HG03025 (cell line): ENCODE results near the gene OAT.
"Not testable (repeated sequence)": the region's sequence is repeated elsewhere in the genome, so short reads cannot be mapped to it uniquely, and the experiment has no call there.

Source experiments
- ATAC-seq: cut with Tn5 transposase; IDR thresholded peaks from one replicate; pipeline ENCODE4 v1.9.1; 2021; ENCODE audit warnings: mild to moderate bottlenecking, moderate library complexity; ENCODE audit not compliant: unreplicated experiment, low FRiP score

Gene OAT

DNA sequence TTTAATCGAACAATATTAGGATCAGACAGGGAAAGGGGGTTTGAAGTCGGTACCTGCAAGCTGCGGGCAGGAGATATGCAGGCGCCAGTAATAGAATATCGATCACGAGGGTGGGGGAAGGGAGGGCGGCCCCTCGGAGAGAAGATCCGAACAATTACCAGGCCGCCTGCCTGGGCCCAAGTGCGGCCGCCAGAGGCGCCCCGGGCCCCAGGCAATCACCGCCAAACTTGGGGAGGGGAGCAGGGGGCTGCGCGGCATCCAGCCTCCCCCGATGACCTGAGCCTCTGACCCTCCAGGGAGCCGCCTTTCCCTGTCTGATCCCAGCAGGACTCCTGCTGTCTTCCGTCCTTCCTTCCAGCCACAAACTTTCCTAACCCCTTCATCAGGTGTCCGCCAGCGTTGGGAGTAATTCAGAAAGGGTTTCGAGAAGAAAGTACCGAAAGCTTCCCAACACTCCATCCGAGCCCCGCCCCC, 30.0 kb upstream of the OAT start:
- no peak for ATAC-seq

DNA sequence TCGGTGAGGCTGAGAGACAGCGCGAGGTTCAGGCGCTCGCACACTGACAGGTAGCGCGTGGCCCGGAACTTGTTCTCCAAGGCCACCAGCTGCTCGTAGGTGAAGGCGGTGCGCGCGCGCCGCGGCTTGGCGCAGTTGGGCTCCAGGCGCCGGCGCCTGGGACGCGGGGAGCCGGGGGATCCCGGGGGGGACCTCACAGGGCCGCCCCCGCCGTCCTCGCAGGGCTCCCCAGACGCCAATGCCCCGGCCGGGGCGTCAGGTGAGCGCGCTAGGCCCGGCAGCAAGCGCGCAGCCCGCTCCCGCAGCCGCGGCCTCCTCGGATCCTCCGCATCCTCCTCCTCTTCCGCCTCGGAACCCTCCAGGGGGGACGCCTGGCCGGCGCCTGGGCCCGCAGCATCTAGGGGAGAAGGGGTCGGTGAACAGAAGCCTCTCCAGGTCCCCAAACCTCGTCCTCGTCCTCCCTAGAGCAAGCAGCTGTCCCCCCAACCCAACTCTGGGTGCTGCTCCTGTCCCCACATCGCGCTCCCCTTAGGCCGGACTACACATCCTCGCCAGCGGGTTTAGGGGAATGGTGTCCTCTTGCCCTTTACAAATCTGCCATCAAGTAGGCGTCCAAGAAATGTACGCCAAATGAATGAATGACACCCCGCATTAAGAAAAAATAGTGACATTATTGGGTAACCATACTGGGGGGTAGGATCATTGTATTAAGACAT, 29.2 kb upstream of the OAT start:
- ATAC-seq: no peak

DNA sequence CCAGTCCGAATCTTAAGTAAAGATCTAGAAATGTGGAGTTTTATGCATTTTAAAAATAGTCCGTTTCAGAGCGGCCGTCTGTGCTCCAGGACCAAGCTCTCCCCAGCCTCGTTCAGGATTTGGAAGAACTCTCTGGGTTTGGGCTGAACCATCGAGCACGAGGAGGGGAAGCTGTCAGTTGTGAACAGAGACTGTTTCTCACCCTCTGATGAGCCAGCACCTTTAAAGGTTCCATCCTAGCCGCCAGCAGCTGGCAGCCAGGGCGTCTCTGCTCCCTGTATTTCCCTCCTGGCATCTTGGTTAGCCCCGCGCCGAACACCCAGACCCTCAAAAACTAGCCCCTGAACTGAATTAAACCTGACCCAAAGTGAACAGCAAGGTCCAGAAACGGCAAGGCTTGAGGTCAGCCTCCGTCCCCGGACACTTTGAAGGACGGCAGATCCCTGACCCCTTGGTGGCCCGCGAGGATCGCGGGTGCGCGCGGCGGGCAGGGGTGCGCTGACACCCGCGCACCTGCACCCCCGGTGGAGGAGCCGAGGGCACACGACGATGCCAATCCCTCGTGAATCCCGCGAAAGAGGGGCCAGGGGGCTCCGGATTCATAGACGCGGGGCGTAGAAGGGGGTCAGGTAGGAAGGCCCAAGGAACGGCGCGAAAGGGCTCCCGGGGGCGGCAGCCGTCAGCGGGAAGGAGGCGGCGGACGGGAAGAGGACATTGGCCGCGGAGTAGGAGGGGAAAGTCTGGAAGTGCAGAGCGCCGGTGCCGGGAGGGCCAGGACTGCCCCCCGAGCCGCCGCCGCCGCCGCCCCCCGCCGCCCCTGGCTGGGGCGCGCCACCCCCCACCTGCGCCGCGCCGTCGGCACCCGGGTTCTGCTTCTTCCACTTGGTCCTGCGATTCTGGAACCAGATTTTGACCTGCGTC, 28.4 kb upstream of the OAT start:
- no peak for ATAC-seq

DNA sequence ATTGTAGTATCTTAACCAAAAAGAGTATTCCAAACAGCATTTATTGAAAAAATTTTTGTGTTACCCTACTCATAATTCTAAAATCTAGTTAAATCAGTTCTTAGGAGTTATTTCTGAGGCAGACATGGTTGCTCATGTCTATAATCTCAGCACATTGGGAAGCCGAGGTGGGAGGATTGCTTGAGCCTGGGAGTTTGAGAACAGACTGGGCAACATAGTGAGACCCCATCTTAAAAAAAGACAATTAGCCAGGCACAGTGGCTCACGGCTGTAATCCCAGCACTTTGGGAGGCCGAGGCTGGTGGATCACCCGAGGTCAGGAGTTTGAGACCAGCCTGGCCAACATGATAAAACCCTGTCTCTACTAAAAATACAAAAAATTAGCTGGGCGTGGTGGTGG, 23.0 kb upstream of the OAT start:
- not testable (repeated sequence) for ATAC-seq

DNA sequence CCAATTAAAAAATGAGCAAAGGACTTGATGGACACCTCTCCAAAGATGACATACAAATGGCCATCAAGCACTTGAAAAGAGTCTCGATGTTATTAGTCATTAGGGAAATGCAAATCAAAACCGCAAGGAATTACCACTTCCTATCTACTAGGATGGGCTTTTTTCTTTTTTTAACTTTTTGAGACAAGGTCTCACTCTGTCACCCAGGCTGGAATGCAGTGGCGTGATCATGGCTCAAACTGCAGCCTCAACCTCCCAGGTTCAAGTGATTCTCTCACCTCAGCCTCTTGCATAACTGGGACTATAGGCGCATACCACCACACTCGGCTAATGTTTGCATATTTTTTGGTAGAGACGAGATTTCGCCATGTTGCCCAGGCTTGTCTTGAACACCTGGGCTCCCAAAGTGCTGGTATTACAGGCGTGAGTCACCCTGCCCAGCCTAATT, 17.5 kb upstream of the OAT start:
- ATAC-seq: no peak

DNA sequence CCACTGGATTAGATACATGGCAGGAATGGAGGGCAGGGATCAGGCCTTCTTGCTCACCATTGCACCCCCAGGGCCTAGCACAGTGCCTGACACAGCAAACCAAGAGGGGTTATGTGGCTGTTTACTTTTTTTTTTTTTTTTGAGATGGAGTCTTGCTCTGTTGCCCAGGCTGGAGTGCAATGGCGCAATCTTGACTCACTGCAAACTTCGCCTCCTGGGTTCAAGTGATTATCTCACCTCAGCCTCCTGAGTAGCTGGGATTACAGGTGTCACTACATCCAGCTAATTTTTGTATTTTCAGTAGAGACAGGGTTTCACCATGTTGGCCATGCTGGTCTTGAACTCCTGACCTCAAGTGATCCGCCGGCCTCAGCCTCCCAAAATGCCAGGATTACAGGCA, 17.0 kb upstream of the OAT start:
- not testable (repeated sequence) for ATAC-seq

DNA sequence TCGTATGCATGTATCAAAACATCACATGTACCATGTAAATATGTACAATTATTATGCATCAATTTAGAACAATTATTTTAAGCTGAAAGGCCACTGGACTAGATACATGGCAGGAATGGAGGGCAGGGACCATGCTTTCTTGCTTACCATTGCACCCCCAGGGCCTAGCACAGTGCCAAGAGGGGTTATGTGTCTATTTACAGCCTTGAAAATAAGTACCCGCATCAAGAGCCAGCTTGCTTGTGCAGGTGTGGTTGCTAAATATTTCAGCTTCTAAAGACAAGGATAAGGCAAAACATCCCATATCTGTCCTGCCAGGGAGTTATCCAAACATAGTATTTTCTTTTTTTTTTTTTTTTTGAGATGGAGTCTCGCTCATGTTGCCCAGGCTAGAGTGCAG, 14.7 kb upstream of the OAT start:
- no peak for ATAC-seq

DNA sequence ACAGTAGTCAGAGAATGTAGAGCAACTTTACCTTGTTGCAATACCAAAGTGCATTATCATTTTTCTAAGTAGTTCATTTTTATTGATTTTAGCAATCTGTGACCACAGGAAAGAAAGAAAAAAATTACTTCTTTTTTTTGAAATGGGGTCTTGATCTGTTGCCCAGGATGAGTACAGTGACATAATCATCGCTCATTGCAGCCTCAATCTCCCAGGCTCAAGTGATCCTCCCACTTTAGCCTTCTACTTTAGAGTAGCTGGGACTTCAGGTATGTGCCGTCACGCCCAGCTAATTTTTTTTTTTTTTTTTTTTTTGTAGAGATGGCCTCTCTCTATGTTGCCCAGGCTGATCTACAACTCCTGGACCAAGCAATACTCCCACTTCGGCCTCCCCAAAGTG, 11.4 kb upstream of the OAT start:
- ATAC-seq: no peak

DNA sequence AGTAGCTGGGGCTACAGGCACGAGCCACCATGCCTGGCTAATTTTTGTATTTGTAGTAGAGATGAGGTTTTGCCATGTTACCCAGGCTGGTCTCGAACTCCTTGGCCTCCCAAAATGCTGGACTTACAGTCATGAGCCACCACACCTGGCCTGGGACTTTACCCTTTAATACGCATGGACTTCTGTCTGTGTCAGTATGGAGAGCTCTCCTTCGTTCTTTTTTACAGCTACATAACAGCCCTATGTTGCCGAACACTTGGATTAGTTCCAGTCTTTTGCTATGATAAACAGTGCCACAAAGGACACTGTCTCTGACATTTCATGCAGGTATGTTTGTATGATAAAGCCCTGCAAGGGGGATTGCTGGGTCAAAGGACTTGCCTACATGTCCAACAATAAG, 10.9 kb upstream of the OAT start:
- ATAC-seq: no peak

DNA sequence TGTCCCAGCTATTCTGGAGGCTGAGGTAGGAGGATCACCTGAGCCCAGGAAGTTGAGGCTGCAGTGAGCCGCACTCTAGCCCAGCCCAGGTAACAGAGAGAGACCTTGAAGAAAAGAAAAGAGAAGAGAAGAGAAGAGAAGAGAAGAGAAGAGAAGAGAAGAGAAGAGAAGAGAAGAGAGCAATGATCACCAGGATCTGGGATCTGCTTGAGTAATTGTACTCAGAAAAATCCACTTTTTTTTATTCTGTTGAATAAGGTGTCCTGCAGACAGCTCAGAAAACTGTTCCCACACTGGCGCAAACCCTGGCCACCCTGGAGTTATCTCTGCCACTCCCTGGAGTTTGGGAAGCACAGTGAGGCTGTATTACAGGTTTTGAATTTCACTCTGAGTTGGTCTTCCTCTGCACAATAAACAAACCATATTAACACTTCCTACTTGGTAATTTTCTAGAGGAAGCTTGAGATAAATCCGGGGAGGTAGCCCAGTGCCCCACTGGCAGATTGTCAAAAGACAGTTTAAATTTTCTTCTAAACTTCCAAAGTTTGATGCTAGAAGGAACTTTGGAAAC, 9.6 kb upstream of the OAT start:
- no peak for ATAC-seq

DNA sequence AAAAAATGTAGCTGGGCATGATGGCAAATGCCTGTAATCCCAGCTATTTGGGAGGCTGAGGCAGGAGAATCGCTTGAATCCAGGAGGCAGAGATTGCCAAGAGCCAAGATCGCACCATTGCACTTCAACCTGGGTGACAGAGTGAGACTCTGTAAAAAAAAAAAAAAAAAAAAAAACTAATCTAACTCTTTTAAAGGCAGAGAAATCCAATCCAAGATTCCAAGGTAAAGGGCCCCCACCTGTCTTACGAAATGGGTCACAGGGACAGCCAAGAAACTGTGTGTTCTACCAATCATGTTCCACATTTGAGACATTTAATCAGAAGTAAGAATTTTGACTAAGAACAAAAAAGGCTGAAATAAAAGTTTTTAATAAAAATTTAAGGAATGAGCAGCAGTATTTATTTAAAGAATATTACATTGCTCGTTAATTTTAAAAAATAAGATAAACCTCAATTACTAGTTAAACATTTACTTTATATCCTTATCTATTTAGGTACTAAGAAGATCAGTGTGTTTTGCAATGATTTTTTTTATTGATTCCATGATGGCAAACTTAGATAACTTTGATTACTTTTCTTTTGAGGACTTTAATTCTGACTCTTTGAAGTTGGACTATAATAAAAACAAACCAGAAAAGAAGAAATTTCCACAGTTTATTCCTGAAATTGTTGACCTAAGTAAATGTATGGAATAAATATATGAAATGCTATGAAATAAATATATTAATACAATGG, 6.7 kb upstream of the OAT start:
- ATAC-seq: no peak

DNA sequence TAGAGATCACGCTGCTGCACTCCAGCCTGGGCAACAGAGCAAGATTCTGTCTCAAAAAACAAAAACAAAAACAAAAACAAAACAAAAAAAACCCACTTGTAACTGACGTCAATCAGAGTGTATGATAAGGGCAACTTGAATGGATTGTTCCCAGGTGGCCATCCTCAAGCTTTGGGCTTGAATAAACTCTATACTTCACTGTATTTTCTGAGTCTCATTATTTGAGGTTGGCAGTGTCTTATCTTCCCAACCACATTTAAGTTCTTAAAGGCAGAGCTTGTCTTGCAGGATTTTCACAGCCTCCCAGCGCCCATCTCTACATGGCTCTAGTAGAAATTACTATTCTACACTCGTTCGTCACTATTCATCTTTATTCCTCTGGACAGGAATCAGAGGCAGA, 5.1 kb upstream of the OAT start:
- no peak for ATAC-seq

DNA sequence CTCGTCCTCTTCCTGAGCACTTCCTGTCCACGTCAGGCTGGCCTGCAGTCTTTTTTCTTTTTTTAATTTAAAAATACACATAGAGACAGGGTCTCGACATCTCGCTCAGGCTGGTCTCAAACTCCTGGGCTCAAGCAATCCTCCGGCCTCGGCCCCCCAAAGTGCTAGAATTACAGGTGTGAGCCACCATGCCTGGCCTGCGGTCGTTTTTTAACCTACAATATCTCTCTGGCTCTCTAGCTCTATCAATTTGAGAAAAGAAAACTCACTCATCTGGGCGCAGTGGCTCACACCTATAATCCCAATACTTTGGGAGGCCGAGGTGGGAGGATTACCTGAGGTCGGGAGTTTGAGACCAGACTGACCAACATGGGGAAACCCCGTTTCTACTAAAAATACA, 4.0 kb upstream of the OAT start:
- no peak for ATAC-seq

DNA sequence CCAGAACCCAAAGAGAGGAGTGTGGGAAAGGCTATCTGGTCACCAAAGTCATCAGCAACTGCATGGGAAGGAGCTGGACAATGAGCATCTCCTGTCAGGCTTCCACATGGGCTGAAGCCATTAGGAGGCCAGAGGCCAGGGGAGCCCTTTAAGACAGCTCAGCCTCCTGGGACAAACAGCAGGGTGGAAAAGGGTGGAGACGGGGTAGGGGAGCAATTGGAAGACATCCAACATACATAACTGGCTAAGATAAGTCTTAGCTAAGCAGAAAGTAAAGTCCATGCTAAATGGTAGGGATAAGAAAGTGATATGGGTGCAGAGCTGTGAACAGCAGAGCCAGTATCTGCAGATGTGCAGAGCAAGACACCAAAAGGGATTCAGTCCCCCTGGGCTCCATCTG, 1.5 kb upstream of the OAT start:
- no peak for ATAC-seq

DNA sequence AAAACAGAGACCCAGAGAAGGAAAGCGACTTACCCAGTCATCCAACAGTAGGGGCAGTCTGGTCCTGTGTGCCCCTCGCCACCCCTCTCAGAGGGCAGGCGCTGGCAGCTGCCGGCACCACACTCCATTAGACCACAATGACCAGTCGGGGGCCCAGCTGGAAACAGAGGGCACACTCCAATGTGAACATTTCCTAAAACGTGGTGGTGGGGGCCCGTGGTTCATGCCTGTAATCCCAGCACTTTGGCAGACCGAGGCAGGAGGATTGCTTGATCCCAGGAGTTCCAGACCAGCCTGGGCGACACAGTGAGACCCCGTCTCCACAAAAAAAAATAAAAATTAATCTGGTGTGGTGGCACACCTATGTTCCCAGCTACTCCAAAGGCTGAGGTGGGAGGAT, 912 bp upstream of the OAT start:
- no peak for ATAC-seq

DNA sequence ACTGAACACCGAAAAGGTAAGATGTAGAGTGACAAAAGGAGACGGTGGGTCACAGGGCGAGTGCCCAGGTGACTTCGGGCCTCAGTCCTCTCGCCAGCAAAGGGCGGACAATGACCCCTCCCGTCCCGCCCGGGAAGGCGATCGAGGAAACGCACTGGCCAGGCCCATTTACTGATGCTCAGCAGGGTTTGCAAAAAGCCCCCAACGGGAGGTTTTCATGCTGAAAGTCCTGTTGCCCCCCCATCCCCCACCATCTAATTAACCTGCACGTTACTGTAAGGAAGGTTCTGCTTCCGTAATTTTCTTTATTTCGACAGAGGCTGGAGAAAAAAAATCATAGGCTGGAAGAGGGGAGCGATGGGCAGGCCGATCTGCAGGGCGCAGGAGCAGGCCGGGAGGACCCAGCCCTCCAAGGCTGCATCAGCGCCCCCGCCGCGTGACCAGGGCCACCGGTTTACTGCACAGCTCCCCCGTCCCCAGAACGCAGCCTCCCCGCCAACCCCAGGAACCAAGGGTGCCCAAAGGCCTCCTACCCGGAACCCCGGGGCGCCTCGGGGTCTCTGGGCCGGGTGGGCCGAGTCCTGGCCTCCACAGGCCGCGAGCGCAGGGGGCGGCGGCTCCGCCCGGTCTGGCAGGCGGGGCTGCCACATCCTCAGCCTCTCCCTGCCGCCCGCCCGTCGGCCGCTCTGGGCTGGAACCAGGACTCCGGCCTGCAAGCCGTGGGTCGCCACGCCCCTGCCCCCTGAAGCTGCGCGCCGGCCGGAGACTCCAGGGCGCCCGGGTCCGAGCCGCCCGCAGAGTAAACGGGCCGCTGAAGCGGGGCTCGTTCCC, 613 bp downstream of the OAT start:
- ATAC-seq: peak; percentile 16

DNA sequence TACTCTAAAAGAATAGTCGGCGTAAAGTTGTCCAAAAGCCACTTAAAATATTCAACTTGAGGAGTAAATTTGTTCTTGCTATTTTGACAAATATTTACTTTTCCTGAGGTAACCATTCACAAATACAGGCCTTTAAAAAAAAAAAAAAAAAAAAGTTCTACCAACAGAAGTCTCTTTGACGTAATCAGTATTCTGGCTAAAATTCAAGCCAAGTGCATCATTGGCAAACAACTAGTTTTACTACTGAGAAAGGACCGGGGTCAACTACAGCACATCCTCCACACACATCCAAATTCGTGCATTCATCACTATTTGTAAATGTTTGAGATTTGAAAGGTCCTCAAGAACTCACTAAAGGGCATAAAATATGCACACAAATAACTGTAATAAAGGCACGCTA, 2.0 kb downstream of the OAT start:
- ATAC-seq: no peak

DNA sequence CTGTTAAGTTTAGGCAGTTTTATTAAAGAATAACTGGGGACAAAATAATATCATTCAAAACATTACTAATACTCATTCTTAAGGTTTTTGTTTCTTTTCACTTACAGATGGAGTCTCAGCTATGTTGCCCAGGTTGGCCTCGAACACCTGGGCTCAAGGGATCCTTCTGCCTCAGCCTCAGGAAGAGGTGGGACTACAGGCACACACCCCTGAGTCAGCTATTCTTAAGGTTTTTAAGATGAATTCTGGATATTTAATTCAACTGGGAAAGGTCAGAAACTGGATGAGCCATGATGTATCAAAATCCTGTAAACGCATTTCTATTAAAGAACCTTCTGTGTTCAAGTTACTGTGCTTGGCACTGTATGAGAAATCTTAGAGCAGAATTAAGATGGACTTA, 3.5 kb downstream of the OAT start:
- no peak for ATAC-seq

DNA sequence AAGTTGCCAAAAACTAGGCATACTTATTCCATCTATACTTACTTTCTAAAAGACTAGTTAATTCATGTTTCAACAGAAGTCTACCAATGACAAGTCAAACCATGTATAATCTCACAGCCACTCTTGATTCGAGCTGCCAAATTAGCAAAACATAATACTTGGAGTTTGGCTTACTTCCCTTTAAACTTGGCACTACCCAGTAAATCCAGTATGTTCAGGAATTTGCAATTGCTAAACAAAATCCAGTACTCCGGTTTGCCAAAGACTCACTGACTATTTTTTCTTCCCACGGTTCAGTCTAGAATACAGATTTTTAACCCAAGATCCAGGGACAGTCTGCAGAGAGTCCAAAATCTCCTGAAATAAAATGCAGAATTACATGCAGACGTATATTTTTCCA, 4.6 kb downstream of the OAT start:
- no peak for ATAC-seq

DNA sequence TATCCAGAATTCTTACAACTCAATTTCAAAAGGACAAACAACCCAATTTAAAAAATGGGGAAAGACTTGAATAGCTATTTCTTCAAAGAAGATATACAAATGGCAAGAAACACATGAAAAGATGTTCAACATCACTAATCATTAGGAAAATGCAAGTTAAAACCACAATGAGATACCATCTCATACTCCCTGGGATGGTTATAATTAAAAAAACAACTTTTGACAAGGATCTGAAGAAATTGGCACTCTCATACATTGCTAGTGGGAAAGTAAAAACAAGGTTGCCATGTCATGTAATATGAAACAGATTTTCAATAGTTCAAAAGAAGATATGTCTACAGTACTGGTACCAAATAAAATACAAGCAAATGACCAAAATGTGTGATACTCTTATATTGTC, 9.0 kb downstream of the OAT start:
- ATAC-seq: no peak
